Panc1 (cell line): ENCODE data around the gene TMEM235. TPM values are rescaled to one million over a fixed set of nuclear protein-coding genes. Genes with fewer than 3 reads are reported as not detected.

ENCODE experiments used
- ATAC-seq: fragments of 200-7000 bp; cut with Tn5 transposase; 2 replicates; pipeline ENCODE4 v1.9.1; 2020; ENCODE audit warnings: mild to moderate bottlenecking, moderate library complexity
- BruUV-seq: library from RNA; stranded (reverse); fragments of 400-500 nt; replicated peaks from 2 replicates; lab custom pipeline; 2021; lab: Mats Ljungman, UMichigan
- CTCF ChIA-PET: fragments of 300-600 bp; sonication (Branson Sonifier 250); formaldehyde crosslinking; loops from one replicate; lab custom pipeline; 2022; ENCODE audit warnings: antibody characterized with exemption; lab: Charles Lee
- POLR2A ChIA-PET: fragments of 300-600 bp; sonication (Branson Sonifier 250); formaldehyde crosslinking; loops from one replicate; lab custom pipeline; 2022; ENCODE audit warnings: antibody characterized with exemption; lab: Charles Lee
- DNase-seq: peaks from one replicate; pipeline ENCODE4 v3.0.0-alpha.2; 2010; ENCODE audit warnings: low read depth, low spot score
- H3K27ac ChIP-seq: 2 replicates; pipeline ENCODE4 v1.5.1; 2011; ENCODE audit warnings: mild to moderate bottlenecking, low read length, inconsistent platforms
- H3K27me3 ChIP-seq: fragments of 200-500 bp; sonication (Bioruptor generic); 2 replicates; pipeline ENCODE4 v1.6.0; 2014; ENCODE audit warnings: low read length, inconsistent platforms; ENCODE audit not compliant: control insufficient read depth, insufficient read depth
- H3K36me3 ChIP-seq: fragments of 200-500 bp; sonication (Bioruptor generic); 2 replicates; pipeline ENCODE4 v1.5.1; 2014; ENCODE audit warnings: inconsistent platforms, mild to moderate bottlenecking, low read length, moderate library complexity; ENCODE audit not compliant: control insufficient read depth, insufficient read depth
- H3K4me1 ChIP-seq: 2 replicates; pipeline ENCODE4 v1.5.1; 2011; ENCODE audit warnings: inconsistent platforms, mild to moderate bottlenecking, low read length, moderate library complexity; ENCODE audit not compliant: control insufficient read depth, insufficient read depth
- H3K4me3 ChIP-seq, 2 experiments: 2 replicates each; pipeline ENCODE4 v1.5.1; 2011 to 2012; ENCODE audit warnings: low read depth in 2 of 2, low read length in 2 of 2, mild to moderate bottlenecking in 2 of 2, inconsistent platforms in 1 of 2, moderate library complexity in 1 of 2
- H3K9me3 ChIP-seq: fragments of 200-500 bp; sonication (Bioruptor generic); 2 replicates; pipeline ENCODE4 v1.5.1; 2014; ENCODE audit warnings: low read depth, mild to moderate bottlenecking, inconsistent platforms, low read length, moderate library complexity; ENCODE audit not compliant: control insufficient read depth, insufficient read depth
- POLR2AphosphoS5 ChIP-seq: IDR thresholded peaks from 2 replicates; pipeline ENCODE4 v1.6.1; 2012; ENCODE audit warnings: mild to moderate bottlenecking, low read depth, low read length, moderate library complexity
- SIN3A ChIP-seq: IDR thresholded peaks from 2 replicates; pipeline ENCODE4 v1.6.1; 2012; ENCODE audit warnings: low read depth, mild to moderate bottlenecking, low read length, moderate library complexity, borderline replicate concordance; ENCODE audit not compliant: insufficient read depth
- TCF7L2 ChIP-seq: IDR thresholded peaks from 2 replicates; pipeline ENCODE4 v1.6.1; 2011; ENCODE audit warnings: mild to moderate bottlenecking, low read depth, low read length, inconsistent platforms
- in situ Hi-C: cut with HindIII; loops from 2 replicates; pipeline ENCODE4 v1.10.0; 2016; ENCODE audit warnings: low sequenced_read_pairs, low pct_unique_long_range_greater_than_20kb
- intact Hi-C: fragments of 100-400 bp; cut with micrococcal nuclease; formaldehyde crosslinking; loops from one replicate; pipeline ENCODE4 v1.10.0; 2022; ENCODE audit not compliant: unreplicated experiment
- total RNA-seq: library from RNA; stranded (reverse); gene quantifications from one replicate; pipeline ENCODE4 v1.2.1, GENCODE V29; 2021; ENCODE audit not compliant: unreplicated experiment
- TF ChIP-seq, protein P1 (sequence below): fragments of 450-650 bp; IDR thresholded peaks from 2 replicates; pipeline ENCODE4 v1.5.1; 2017; ENCODE audit warnings: mild to moderate bottlenecking
- TF ChIP-seq, protein P2 (sequence below), 2 experiments: IDR thresholded peaks; 2 replicates each; pipeline ENCODE4 v1.6.1; 2011 to 2012; ENCODE audit warnings: low read depth in 2 of 2, control low read depth in 1 of 2, low read length in 1 of 2, mild to moderate bottlenecking in 1 of 2, moderate library complexity in 1 of 2; ENCODE audit not compliant: insufficient read depth in 1 of 2

The TMEM235 gene
- total RNA-seq, 1 experiment from 2014 or later = not detected

DNA sequence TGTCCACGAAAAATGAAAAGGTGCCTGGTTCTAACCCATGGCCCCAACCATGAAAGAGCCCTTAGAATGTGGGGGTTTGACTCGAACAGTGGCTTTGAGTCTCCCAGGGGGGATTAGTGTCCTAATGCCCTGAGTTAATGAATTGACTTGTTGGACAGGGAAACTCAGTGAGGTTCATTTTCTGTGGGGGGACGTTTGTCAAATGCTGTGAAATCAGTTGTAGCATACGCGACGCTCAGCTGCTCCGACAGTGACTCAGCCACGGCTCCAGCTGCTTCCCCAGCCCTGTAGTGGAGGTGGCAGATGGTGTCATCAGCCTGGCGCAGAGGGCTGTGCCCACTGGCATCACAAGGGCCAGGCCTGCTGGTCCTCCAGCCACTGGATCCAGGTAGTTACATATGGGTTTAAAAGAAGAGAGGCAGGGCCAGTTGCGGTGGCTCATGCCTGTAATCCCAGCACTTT, 3.9 kb upstream of the TMEM235 start:
- CTCF ChIA-PET = interaction anchor here (0.5 to 1.2 kb wide), 2 partner anchors 27 to 58 kb away, joined by 4 read pairs; no protein-coding TSS in a partner anchor

DNA sequence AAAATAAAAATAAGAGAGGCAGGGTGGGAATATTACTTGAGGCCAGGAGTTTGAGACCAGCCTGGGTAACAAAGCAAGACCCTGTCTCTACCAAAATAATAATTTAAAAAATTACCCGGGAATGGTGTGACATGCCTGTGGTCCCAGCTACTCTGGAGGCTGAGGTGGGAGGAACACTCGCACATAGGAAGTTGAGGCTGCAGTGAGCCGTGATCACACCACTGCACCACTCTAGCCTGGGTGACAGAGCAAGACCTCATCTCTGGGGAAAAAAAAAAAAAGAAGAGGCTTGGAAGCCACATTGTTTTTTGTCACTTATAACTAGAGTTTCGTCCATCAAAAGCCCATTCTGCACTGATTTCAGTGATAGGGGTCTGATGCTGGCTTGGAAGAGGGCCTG, 3.3 kb upstream of the TMEM235 start:
- no peaks in the 10 kb centered on the region for H3K27me3 ChIP-seq
- no peak overlapping the region for H3K27ac ChIP-seq
- H3K36me3 ChIP-seq = peaks cover 5% of the 10 kb centered on the region; the same call in 1 of the 2 replicates
- CTCF ChIA-PET = interaction anchor here (0.5 kb wide), 1 partner anchor 26 kb away, joined by 4 read pairs; no protein-coding TSS in a partner anchor
- intact Hi-C loops = no loop called here
- POLR2A ChIA-PET = interaction anchor here (0.6 kb wide), 1 partner anchor 16 kb away, joined by 3 read pairs; no protein-coding TSS in a partner anchor
- TF ChIP-seq SIN3A (no peak), POLR2AphosphoS5 (no peak), TCF7L2 (no peak)
- no peak overlapping the region for H3K4me3 ChIP-seq
- H3K4me1 ChIP-seq = no peaks in the 10 kb centered on the region
- H3K9me3 ChIP-seq = no peaks in the 10 kb centered on the region
- no TSS peak for BruUV-seq
- in situ Hi-C loops = no loop called here
- DNase-seq = no peak
- ATAC-seq = no peak

More for the DNA sequence above, 3.9 kb upstream of the TMEM235 start:
- in situ Hi-C loops (no loop called here), intact Hi-C loops (no loop called here)
- TF ChIP-seq, protein P1, sequence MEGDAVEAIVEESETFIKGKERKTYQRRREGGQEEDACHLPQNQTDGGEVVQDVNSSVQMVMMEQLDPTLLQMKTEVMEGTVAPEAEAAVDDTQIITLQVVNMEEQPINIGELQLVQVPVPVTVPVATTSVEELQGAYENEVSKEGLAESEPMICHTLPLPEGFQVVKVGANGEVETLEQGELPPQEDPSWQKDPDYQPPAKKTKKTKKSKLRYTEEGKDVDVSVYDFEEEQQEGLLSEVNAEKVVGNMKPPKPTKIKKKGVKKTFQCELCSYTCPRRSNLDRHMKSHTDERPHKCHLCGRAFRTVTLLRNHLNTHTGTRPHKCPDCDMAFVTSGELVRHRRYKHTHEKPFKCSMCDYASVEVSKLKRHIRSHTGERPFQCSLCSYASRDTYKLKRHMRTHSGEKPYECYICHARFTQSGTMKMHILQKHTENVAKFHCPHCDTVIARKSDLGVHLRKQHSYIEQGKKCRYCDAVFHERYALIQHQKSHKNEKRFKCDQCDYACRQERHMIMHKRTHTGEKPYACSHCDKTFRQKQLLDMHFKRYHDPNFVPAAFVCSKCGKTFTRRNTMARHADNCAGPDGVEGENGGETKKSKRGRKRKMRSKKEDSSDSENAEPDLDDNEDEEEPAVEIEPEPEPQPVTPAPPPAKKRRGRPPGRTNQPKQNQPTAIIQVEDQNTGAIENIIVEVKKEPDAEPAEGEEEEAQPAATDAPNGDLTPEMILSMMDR = no peak
- TF ChIP-seq POLR2AphosphoS5 (no peak), TCF7L2 (no peak), SIN3A (no peak)
- TF ChIP-seq, protein P2, sequence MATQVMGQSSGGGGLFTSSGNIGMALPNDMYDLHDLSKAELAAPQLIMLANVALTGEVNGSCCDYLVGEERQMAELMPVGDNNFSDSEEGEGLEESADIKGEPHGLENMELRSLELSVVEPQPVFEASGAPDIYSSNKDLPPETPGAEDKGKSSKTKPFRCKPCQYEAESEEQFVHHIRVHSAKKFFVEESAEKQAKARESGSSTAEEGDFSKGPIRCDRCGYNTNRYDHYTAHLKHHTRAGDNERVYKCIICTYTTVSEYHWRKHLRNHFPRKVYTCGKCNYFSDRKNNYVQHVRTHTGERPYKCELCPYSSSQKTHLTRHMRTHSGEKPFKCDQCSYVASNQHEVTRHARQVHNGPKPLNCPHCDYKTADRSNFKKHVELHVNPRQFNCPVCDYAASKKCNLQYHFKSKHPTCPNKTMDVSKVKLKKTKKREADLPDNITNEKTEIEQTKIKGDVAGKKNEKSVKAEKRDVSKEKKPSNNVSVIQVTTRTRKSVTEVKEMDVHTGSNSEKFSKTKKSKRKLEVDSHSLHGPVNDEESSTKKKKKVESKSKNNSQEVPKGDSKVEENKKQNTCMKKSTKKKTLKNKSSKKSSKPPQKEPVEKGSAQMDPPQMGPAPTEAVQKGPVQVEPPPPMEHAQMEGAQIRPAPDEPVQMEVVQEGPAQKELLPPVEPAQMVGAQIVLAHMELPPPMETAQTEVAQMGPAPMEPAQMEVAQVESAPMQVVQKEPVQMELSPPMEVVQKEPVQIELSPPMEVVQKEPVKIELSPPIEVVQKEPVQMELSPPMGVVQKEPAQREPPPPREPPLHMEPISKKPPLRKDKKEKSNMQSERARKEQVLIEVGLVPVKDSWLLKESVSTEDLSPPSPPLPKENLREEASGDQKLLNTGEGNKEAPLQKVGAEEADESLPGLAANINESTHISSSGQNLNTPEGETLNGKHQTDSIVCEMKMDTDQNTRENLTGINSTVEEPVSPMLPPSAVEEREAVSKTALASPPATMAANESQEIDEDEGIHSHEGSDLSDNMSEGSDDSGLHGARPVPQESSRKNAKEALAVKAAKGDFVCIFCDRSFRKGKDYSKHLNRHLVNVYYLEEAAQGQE (IDR thresholded peaks at IDR 0.05; ENCODE audit: insufficient read depth in 1 of 2, low read depth in 2 of 2, low read length in 1 of 2) = no peak
- H3K36me3 ChIP-seq = peaks cover 7% of the 10 kb centered on the region; the same call in 1 of the 2 replicates
- BruUV-seq = no TSS peak
- POLR2A ChIA-PET = no interaction called here
- H3K9me3 ChIP-seq = no peaks in the 10 kb centered on the region
- no peaks in the 10 kb centered on the region for H3K4me1 ChIP-seq
- H3K27ac ChIP-seq = no peak overlapping the region
- DNase-seq (no peak), ATAC-seq (no peak)
- H3K27me3 ChIP-seq = no peaks in the 10 kb centered on the region
- H3K4me3 ChIP-seq = no peak overlapping the region
